Subcutaneous adipose tissue (tissue), 4 donors: ENCODE data around the gene JAKMIP1. TPM values are rescaled to one million over a fixed set of nuclear protein-coding genes. Genes with fewer than 3 reads are reported as not detected.

Experiments
- total RNA-seq, 4 donors: library from RNA; depleted of rRNA; stranded (reverse); fragments of >200 nt; gene quantifications; one replicate each; pipeline ENCODE4 v1.1.0, GENCODE V29; 2016
- TF ChIP-seq, protein P1 (sequence below): fragments of 450-650 bp; IDR thresholded peaks from one replicate; pipeline ENCODE4 v1.5.1; 2016; ENCODE audit warnings: low read depth, mild to moderate bottlenecking, control low read depth, antibody characterized with exemption, moderate library complexity

Gene JAKMIP1
- total RNA-seq, 4 donors from 2014 or later: 0.33 to 0.88 (median 0.36) TPM

DNA sequence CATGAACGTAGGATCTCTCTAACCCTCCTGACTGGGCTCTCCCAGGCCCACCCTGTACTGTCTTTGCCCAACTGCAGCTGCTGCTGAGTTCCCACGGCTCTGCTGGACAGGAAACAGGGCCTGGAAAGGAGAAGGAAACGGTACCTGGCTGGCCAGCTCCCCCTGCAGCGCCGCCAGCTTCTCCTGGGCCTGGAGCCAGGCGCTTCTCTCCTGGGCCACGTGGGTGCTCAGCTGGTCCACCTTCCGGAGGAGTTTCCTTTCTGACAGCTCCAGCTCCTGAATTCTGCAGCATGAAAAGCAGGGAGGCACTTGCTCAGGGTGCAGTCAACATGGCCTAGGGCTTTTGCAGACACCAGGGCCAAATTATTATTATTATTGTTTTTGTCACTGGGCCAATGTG lies 188.7 kb downstream of the JAKMIP1 start:
- TF ChIP-seq, protein P1, sequence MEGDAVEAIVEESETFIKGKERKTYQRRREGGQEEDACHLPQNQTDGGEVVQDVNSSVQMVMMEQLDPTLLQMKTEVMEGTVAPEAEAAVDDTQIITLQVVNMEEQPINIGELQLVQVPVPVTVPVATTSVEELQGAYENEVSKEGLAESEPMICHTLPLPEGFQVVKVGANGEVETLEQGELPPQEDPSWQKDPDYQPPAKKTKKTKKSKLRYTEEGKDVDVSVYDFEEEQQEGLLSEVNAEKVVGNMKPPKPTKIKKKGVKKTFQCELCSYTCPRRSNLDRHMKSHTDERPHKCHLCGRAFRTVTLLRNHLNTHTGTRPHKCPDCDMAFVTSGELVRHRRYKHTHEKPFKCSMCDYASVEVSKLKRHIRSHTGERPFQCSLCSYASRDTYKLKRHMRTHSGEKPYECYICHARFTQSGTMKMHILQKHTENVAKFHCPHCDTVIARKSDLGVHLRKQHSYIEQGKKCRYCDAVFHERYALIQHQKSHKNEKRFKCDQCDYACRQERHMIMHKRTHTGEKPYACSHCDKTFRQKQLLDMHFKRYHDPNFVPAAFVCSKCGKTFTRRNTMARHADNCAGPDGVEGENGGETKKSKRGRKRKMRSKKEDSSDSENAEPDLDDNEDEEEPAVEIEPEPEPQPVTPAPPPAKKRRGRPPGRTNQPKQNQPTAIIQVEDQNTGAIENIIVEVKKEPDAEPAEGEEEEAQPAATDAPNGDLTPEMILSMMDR: no peak

DNA sequence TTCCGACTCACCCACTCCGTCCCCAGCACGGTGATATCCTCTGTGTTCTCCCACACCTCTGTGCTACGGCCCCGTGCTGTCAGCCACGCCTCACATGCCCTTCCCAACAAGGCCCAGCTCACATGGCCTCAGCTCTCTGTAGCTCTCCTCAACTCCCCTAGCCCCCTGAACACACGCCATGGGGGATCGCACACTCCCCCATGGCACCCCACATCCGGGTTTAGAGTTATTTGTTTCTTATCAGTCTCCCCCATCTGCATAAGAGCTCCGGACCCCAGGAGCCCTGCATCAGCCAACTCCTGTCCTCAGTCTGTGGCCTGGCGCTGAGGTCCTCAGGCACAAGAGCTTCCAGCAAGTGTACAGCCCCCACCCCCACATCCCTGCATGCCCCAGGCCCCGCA lies 189.1 kb downstream of the JAKMIP1 start:
- TF ChIP-seq, protein P1: no peak

DNA sequence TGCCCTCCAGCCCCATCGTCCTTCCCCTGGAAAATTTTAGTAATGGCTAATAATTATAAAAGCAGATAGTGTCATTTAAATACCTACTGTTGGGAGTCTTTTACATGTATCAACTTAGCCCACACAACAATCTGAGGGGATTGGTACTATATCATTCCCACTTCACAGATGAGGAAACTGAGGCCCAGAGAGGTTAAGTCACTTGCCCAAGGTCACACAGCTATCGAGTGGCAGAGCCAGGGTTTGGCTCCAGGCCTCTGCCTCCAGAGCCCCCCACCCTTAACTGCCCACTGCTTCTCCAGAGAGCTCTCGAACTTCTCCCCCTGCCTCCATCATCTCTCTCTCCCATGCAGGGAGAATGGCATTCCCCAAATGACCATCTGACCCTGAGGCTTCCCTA lies 189.6 kb downstream of the JAKMIP1 start:
- TF ChIP-seq, protein P1: no peak

DNA sequence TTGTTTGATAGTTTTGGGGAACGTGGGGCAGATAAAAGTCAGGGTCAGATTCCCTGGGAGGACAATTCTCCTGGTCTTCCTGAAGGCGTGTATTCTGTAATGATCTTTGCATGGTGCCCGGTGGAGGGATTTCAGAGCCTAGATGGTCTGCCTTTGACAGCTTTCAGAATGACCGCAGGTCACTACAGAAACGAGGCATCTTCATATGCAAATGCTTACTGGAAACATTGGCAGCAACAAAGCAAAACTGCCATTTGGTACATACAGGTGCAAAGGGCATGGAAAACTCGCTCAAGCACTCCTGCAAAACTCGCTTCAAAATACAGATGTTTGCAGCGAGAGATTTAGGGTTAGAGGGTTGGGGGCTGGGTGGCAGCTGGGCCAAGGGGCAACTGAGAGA lies 190.9 kb downstream of the JAKMIP1 start:
- TF ChIP-seq, protein P1: no peak

DNA sequence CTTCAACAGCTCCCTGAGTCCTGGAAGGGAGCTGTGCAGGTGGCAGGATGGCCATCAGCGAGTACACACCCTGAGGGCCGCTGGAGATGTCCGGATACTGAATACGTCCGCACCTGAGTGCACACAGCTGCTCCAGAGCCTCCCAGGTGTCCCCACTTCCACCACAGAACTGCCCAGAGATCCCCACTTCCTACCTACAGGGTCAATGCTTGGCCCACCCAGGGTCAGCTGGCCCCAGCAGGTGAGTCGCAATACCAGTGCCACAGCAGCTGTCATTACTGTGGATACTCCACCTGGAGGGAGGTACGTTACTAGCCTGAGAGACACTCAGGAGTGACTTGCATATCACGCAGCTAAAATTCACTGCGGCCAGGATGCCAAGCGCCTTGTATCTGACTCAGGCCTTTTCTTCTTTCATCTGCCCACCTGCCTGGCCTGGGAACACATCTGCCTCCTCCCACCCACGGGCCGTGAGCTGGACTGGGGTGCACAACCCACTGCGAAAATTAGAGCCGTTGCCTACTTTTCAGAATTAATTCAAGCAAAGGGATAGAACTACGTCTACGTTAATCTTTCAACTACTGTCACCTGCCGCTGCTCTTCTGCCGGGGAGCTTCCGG lies 191.5 kb downstream of the JAKMIP1 start:
- TF ChIP-seq, protein P1: no peak

DNA sequence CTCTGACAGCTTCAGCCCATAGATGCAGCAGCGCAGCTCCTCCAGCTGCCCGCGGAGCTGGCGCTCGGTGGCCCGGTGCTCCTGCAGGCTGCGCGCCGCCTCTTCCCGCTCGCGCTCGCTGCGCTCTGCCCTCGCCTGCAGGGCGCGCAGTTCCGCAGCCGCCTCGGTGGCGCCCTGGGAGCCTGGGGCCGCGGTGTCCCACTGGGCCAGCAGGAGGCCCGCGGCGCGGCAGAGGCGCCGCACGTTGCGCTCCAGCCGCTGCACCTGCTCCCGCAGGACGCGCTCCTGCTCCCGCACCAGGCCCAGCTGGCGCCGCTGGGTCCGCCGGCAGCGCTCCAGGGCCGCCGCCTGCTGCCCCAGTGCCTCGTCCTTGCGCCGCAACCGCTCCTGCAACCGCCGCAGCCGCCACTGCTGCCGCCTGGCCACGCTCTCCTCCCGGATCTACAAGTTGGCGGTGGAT lies 192.2 kb downstream of the JAKMIP1 start:
- TF ChIP-seq, protein P1: no peak

DNA sequence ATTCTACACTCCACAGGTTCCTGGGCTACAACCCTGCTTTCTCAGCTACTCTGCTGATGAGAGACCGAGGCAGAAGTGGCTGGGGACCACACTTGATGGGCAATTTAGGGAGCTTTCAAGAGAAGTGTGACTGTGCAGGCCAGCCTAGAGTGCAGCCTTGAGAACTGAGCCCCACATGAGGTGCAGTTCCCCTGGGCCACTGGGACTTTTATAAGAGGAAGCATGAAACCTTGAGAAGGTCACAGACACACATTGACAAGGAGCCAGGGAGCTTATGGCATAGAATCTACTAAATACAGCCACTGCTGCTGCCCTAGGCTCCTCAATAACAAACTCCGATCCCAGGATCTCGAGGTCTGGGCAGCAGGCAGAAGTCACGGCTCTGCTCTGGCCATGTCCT lies 195.2 kb downstream of the JAKMIP1 start:
- TF ChIP-seq, protein P1: no peak
